Activated CD4-positive, alpha-beta T cell treated with anti-CD3 and anti-CD28 coated beads, Interleukin-2, amount 50 U/mL, for 48 hours (primary cell): ENCODE results near the gene CTSL.

Experiments used
- DNase-seq, 2 experiments: peaks; one replicate each; pipeline ENCODE4 v3.0.0-alpha.2; 2020

Gene CTSL

DNA sequence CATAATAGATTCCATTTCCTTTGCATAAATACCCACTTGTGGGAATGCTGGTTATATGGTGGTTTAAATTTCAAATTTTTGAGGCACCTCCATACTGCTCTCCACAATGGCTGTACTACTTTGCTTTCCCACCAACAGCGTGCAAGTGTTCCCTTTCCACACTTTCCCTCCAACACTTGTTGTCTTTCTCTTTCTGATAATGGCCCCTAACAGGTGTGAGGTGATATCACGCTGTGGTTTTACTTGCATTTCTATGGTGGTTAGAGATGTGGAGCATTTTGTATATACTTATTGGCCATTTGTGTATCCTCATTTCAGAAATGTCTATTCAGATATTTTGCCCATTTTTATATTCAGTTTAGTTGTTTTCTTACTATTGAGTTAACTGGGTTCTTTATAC, 34.6 kb downstream of the CTSL start:
- no peak for DNase-seq

DNA sequence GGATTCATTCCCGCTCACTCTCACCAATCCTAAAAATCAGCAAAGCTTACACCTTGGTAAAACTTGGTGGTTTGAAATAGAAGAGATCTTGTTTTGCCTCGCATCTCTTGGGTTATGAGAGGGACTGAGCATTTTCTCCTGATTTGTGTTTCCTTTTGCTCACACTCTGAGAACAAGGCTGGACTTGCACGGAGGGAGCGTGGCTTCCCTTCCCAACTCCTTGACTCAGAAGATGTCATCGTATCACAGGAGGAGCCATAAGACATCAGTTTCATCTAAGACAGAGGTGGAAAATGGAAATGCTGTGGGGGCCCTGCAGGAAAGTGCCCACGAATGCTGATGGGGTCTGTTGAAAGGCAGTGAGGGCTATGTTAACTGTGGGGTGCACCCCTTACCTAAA, 37.4 kb downstream of the CTSL start:
- no peak for DNase-seq

DNA sequence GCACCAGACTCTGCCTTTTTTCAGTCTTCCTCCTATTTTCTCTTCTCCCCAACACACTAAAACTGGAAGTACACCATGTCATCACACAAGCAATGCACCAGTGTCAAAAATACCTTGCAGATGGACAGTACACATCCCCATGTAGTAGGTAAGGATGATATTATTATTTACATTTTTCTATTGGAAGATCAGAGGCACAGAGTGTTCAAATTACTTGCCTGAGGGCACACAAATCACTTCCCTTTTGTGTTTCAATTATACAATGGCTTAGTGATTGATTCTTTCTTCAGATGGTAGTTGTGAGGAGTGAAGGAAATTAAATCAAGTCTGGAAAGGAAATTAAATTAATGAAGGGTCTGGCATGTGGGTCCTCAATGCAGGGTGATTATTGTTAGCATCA, 39.6 kb downstream of the CTSL start:
- no peak for DNase-seq

DNA sequence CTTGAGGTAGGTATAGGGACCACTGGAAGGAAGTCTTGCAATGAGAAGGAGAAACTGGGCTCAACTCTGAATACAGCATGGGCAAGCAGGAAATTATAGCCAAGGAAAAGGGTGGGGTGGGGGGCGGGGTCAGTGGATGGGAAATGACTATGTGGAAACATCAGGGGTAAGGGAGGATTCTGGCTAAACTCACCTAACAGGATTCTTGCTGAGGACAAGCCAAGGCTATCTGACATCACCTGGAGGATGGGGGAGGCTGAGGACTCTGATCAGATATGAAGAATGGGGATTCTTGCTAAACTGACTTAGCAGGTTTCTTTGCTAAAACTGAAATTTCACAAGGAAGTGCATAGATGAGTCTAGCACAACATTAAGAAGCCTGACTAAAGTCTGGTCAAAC, 40.8 kb downstream of the CTSL start:
- DNase-seq: no peak

DNA sequence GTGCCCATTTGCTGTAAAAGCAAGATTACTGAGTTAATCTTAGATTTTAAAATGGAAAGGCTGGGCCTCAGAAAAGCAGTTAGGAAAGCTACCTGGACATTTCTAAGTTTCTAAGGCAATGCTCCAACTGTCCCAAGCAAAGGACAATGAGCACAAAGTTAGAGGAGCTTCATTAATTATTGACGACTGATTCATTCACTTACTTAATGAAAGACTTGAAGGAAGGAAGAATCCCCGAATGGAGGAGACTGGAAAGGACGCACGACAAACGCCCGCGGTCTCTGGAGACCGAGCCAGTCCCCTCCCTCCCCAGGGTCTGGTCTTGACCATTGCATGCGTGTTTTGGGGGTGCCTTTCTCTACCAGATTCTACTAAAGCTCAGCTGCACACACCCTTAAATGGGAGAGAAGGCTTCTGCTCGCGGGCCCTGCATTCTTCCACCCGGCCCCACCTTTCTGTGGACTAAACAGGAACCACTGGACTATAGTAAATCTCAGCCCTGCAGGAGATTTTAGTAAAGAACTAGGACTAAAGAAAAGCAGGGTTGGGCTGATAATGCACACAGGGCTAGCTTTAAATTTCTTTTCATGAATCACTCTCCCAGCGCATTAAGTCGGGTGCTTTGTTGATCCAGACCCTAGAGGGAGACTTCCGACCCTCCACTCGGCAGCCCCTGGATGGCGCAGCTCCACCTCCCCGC, 44.8 kb downstream of the CTSL start:
- DNase-seq: no peak

DNA sequence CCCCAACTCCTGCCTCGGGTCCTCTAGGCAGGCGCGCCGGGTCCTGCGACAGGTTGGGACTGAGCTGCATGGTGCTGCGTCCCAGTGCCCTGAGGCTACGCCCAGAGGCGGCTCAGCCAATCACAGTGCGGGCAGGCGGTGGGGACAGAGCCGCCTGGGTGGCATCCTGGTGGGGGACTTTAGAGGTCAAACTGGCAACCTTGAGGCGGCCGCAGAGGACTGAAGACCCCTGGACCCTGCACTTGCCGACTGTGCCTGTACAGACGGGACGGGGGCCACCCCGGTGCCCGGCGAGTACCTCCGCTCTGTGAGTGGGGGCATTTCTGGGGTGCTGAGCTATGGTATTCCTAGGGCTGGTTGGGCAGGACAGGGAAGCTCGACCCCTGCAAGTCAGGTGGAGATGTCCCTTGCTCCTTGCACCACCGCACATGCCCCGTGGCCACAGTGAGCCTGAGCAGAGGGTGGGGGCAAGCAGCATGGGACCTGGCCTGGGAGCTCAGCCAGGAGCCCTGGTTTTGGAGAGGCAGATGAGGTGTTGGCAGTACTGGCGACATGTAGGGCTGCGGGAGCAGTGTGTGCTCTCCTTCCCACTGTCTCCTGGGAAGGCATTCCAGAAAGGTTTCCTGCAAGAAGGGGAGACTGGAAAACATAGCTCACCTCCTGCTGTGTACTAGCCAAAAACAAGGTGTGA, 45.5 kb downstream of the CTSL start:
- no peak for DNase-seq

DNA sequence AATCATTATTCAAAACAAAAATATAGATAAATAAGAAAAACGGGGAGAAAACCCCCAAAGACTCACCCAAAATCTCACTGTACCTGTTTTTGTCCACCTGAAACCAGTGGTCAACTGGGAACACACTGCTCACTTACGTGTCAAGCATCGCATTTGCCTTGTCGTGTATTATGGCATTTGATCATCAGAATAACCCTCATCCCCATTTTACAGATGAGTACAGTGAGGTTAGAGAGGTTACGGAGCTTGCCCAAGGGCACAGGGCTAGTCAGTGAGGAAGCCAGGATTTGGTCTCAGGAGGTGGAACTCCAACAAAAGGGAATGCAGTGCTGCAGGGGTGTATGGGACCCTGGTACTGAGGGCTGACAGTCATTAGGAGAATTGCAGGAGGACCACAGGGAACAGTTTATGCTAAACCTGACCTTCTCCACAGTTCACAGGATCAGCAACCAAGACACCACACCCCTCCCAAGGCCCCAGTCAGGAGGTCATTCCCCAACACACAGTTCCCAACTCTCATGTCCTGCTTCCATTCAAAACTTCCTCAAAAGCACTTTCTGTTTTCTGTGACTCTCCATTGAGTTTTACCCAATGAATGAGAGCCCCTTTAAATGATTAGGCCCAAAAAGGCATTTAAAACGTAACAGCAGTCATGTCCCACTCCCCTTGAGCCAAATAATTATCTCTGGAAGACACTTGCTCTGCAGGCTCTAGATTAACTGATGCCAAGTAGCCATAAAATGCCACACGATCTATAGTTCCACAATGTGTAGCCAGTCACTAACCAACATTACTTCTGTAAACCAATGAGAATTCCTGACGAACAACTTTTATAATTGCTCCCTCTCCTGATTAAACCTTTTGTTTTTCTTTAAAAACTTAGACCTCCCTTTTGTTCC, 50.8 kb downstream of the CTSL start:
- DNase-seq: no peak

DNA sequence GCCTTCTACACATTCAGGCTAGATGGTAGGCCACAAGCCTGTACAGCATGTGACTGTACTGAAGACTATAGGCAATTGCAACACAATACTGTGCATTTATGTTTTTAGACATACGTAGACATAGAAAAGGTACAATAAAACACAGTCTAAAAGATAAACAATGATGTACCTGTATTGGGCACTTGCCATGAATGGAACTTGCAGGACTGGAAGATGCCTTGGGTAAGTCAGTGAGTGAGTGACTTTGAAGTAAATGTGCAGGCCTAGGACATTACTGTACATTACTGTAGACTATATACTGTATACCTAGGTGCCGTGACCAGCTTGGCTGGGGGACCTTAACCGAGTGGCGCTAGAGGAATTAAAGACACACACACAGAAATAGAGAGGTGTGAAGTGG, 53.1 kb downstream of the CTSL start:
- no peak for DNase-seq
